Measurements from ENCODE around the gene SPACA7.
"Not testable (repeated sequence)": the region's sequence is repeated elsewhere in the genome, so short reads cannot be mapped to it uniquely, and the experiment has no call there.

Gene SPACA7

GRCh38 chr13:112351825-112352224, 24.3 kb upstream of the SPACA7 start:
- no peak for DNase-seq

- no peak for DNase-seq
Observed at GRCh38 chr13:112353856-112354255, 22.3 kb upstream of the SPACA7 start.

GRCh38 chr13:112354330-112355273, 21.6 kb upstream of the SPACA7 start:
- DNase-seq, result no peak

GRCh38 chr13:112355274-112355838, 20.8 kb upstream of the SPACA7 start:
- DNase-seq, result no peak

- no peak for DNase-seq
Observed at GRCh38 chr13:112356190-112356589, 20.0 kb upstream of the SPACA7 start.

- no peak for DNase-seq
Observed at GRCh38 chr13:112358156-112358555, 18.0 kb upstream of the SPACA7 start.

- DNase-seq, result no peak
Observed at GRCh38 chr13:112362021-112362420, 14.1 kb upstream of the SPACA7 start.

- no peak for DNase-seq
Observed at GRCh38 chr13:112363867-112364528, 12.2 kb upstream of the SPACA7 start.

- DNase-seq, result no peak
Observed at GRCh38 chr13:112366907-112367646, 9.1 kb upstream of the SPACA7 start.

- DNase-seq, result no peak
Observed at GRCh38 chr13:112368883-112369282, 7.3 kb upstream of the SPACA7 start.

- no peak for DNase-seq
Observed at GRCh38 chr13:112370311-112370710, 5.8 kb upstream of the SPACA7 start.

GRCh38 chr13:112374271-112374670, 1.9 kb upstream of the SPACA7 start:
- DNase-seq, result no peak

- no peak for DNase-seq
Observed at GRCh38 chr13:112391746-112392145, 15.6 kb downstream of the SPACA7 start.

- DNase-seq, result no peak
Observed at GRCh38 chr13:112392719-112393118, 16.6 kb downstream of the SPACA7 start.

GRCh38 chr13:112395022-112395421, 18.9 kb downstream of the SPACA7 start:
- not testable (repeated sequence) for DNase-seq

- not testable (repeated sequence) for DNase-seq
Observed at GRCh38 chr13:112395941-112396340, 19.8 kb downstream of the SPACA7 start.

- no peak for DNase-seq
Observed at GRCh38 chr13:112397108-112397507, 21.0 kb downstream of the SPACA7 start.

- not testable (repeated sequence) for DNase-seq
Observed at GRCh38 chr13:112398347-112398746, 22.2 kb downstream of the SPACA7 start.

GRCh38 chr13:112409828-112410227, 33.7 kb downstream of the SPACA7 start:
- DNase-seq, result not testable (repeated sequence)

GRCh38 chr13:112416647-112417046, 40.5 kb downstream of the SPACA7 start:
- no peak for DNase-seq

- no peak for DNase-seq
Observed at GRCh38 chr13:112417079-112417478, 40.9 kb downstream of the SPACA7 start.

- DNase-seq, result no peak
Observed at GRCh38 chr13:112424098-112424497, 47.9 kb downstream of the SPACA7 start.

GRCh38 chr13:112428704-112429103, 52.5 kb downstream of the SPACA7 start:
- DNase-seq, result no peak
